Left renal cortex interstitium (tissue), 4 donors: Measurements from ENCODE around the gene SH3BGRL2. TPM values are rescaled to one million over a fixed set of nuclear protein-coding genes. Genes with fewer than 3 reads are reported as not detected.
"Not testable (repeated sequence)": the region's sequence is repeated elsewhere in the genome, so short reads cannot be mapped to it uniquely, and the experiment has no call there.

Experiments used
- DNase-seq, 4 donors: peaks; one replicate each; pipeline ENCODE4 v3.0.0-alpha.2; 2013; ENCODE audit warnings: low read depth in 4 of 4, low spot score in 2 of 4, missing footprints in 1 of 4
- polyA plus RNA-seq, 4 donors: library from polyadenylated mRNA; unstranded; fragments of 120-200 nt; gene quantifications; one replicate each; pipeline ENCODE4 v1.2.1, GENCODE V29; 2013; ENCODE audit not compliant: insufficient read length in 4 of 4

SH3BGRL2 gene
- polyA plus RNA-seq, 4 donors = 27.9 to 33.3 (median 32.1) TPM

GRCh38 chr6:79733388-79733787, 102.3 kb downstream of the SH3BGRL2 start:
- DNase-seq = no peak

- no peak for DNase-seq
Measured at GRCh38 chr6:79734374-79734773, 103.2 kb downstream of the SH3BGRL2 start.

GRCh38 chr6:79735183-79735582, 104.1 kb downstream of the SH3BGRL2 start:
- DNase-seq = no peak

GRCh38 chr6:79737172-79737571, 106.0 kb downstream of the SH3BGRL2 start:
- DNase-seq = peak in 3 of 4 donors; percentile 15 to 37 (median 24)

GRCh38 chr6:79742030-79742429, 110.9 kb downstream of the SH3BGRL2 start:
- no peak for DNase-seq

GRCh38 chr6:79745282-79745681, 114.2 kb downstream of the SH3BGRL2 start:
- DNase-seq = not testable (repeated sequence)

- DNase-seq = not testable (repeated sequence)
Measured at GRCh38 chr6:79746325-79746724, 115.2 kb downstream of the SH3BGRL2 start.

GRCh38 chr6:79750806-79751205, 119.7 kb downstream of the SH3BGRL2 start:
- no peak for DNase-seq

Other genes with a start within 250 kb of the SH3BGRL2 start
- gene LCA5, start 93.9 kb upstream of the SH3BGRL2 start, polyA plus RNA-seq = 10 to 100 TPM in 3 of 4 donors, 1 to 10 TPM in 1; 9.1 to 12.4 (median 10.9) TPM